CD4-positive, alpha-beta T cell treated with Interleukin-1 beta for 1 hour (primary cell): ENCODE measurements around the gene LMO1.

Source experiments
- DNase-seq, 2 donors: peaks; one replicate each; pipeline ENCODE4 v3.0.0-alpha.2; 2020 to 2022

The LMO1 gene

DNA sequence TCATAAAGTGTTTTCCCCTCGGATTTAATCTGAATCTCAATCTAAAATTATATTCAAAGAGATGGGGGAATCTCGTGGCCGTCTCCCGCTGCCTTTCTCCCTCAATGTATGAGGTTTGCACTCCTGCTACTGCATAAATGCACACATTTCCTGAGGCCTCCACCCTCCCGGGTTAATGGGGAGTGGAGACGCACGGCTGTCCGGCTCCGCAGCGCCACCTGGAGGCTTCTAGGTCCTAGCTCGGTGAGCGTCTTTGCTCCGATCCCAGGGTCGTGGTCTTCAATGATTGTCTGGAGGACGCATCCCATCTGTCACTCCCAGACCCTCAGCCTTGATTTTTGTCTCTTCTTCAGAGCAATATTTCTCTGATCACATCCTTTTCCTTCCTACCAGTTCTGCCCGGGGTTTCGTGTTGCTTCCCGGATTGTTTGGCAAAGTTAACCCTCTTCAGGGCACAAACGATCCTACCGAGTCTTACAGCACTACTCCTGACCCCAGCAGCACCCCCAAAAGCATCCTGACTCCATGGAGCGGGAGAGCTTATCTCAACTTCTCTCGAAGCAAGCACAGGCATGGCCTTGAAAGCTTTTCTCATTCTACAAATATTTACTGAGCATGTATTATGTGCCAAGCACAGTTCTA lies at the start of gene LMO1:
TSS of gene LMO1 (minus strand) at position 110 of the 642 bp plus-strand sequence. CDS start 516 bp downstream, outside the sequence.
- DNase-seq, result peak; percentile 57 to 62

DNA sequence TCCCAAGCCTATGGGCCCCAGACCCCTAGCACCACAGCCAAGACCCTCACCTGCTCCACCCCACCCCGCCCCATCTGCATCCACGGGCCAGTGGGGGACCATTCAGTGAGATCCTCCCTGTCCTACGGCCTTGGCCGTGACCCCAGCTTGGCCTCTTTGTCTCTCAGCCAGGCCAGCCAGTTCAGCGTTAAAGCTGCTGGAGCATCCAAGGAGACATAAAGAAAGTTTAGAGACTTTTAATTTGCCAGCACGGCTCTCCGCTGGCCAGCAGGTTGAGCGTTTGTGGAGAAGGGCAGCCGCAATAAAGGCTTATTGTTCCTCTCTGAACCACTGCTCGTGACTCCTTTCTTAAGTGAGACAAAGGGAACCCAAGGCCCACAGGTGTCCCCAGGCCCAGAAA lies 49.3 kb upstream of the LMO1 start:
- no peak for DNase-seq

DNA sequence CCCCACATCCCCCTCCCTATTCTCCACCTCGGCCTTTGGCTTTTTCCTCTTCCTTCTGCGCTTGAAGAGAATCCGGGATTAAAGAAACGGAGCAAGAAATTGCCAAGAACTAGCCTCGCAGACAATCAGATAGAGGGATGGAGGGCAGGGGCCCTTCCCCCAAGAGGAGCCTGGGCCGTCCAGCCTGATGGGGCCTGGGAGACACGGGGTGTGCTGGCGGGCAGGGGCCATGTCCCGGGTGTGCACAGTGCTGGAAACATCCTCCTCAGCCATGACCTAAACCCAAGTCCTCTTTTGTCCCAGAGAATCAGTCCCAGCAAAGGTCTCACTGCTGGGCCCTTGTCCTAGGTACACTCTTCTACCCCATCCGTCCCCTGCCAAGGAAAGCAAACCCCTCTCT lies 47.7 kb upstream of the LMO1 start:
- no peak for DNase-seq

GRCh38 chr11:8310743-8311298 lies 47.1 kb upstream of the LMO1 start:
- no peak for DNase-seq

DNA sequence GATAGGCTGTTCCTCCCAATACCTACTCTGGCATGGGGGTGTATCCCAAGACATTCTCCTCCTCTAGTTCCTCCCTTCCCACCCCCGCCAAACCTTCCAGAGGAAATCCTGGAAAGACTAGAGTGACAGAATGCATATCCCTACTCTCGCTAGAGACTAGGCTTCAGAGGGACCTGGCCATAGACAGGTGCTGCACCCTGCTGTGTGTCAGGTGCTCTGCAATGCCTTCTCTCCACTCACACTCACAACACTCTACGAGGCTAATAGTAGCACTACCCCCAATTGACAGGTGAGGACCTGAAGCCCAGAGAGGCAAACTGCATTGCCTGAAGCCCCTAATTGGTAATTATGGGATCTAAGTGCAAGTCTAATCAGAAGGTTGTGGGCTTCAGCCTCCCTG lies 46.2 kb upstream of the LMO1 start:
- DNase-seq, result no peak

DNA sequence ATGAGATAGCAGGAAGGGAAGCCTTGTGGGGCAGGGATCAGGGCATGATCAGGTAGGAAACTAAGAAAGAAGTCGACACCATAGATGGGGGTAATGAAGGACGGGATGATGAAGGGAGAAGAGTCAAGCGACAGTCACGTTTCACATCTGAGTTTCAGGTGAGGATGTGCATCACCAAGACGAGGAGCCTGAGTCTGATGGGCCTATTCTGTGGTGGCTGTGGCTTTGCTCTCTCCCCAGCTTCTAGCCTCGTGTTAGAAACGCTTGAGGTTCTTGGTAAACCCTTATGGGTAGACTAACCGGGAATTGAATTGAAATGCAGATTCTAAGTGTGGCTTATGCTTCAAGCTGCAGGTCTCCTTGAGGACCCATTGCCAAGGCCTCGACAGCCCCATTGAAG lies 45.6 kb upstream of the LMO1 start:
- no peak for DNase-seq

DNA sequence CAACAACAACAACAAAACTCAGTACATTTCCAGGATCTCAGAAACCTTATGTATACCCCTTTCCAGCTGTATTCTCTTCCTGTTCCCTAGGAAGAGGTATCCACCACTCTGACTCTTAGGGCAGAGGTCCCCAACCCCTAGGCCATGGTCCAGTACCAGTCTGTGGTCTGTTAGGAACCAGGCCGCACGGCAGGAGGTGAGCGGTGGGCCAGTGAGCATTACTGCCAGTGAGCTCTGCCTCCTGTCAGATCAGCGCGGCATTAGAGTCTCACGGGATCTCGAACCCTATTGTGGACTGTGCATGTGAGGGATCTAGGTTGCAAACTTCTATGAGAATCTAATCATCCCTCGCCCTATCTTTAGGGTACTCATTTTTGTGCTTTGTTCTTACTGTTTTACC lies 43.9 kb upstream of the LMO1 start:
- DNase-seq, result no peak

DNA sequence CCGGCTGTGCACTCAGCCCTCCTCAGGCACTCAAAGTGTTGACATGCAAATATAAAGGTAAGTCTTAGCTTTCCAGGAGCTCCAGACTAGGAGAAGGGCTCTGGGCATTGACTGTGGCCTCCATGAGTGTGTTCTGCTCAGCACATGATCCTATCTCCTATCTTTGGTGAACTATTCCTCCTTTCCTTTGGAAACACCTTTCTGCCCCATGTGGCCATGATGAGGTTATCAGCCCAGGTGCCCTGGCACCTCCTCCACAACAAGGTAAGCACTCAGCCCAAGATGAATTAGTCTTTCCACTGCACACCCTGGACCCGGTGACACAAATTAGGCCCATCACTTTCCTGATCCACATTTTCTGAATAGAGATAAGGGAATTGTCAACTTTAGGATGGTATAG lies 37.9 kb upstream of the LMO1 start:
- DNase-seq, result no peak

DNA sequence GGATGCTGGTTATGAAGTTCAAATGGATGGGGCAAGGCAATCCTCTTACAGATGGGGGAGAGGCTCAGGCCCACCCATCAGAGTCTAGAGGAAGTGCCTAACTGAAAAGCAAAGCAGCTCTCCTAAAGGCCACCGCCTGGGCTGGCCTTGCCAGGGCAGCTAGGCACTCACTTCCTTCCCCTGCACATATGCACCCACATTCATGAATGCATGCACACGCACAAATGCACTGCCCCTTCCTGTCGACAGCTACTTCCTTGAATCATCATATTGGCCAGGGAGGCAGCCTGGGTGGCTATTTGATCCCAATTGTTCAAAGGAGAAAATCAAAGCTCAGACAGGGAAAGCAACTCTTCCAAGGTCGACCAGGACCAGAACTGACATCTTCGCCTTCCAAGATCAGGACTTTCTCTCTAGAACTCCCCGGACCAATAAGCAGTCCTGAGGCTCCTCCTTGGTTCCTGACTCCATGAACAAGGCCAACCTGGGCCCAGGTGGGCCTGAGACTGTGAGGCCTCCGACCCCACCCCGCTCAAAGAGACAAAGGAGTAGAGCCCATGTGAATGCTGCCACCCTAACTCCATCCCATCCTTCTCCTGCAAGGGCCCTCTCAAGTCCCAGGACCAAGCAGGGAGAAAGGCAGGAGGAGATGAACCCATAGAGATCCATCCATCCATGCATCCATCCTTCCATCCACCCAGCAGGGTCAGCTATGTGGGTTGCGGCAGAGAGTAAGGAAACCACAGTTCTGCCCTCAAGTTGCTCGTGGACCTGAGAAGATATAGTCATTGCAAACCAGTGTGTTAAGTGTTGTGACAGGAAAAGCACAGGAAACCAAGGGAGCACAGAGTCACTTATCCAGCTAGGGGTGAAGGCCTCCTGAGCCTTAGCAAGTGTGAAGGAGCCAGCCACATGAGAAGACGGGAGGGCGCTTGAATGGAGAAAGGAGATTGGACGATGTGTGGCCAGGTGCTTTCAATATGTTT lies 35.4 kb upstream of the LMO1 start:
- DNase-seq, result no peak

GRCh38 chr11:8297781-8298440 lies 34.2 kb upstream of the LMO1 start:
- no peak for DNase-seq

DNA sequence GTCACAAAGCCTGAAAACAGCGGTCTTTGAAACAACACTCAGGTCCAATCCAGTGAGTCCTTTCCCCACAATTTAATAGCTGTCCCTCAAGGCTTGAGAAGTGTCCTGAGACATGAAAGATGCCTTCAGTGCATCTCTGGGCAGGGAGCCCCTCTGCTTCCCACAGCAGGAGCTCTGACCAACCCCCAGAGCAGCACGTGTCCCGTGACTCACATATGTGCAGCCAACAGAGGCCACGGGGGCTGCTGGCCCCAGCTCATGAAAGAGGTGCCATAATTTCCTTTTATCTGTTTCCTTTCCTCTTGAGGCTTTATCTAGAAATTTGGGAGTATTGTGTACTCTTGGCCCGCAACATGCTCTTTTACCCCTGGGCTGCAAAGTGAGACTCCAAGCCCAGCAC lies 33.2 kb upstream of the LMO1 start:
- DNase-seq, result no peak

- DNase-seq, result no peak
These were observed 32.5 kb upstream of the LMO1 start for GRCh38 chr11:8296038-8296649.

- DNase-seq, result no peak
These were observed 30.7 kb upstream of the LMO1 start for GRCh38 chr11:8294251-8294935.

DNA sequence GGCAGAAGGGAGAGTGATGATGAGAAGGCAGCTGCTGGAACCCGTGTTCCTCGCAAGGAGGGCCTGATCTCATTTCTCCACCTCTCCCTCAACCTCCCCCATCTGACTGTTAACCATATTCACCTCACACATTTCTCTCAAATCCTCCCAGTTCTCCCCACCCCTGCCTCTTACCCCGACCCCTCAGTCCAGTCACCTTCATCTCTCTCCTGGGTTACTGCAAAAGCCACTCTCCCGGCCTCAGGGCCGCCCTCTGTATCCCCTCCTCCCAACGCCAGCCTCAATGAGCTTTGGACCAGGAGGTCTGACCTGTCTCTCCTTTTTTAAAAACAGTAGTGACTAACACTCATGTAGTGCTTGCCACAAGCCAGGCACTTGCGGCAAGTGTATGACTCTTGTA lies 29.5 kb upstream of the LMO1 start:
- no peak for DNase-seq

DNA sequence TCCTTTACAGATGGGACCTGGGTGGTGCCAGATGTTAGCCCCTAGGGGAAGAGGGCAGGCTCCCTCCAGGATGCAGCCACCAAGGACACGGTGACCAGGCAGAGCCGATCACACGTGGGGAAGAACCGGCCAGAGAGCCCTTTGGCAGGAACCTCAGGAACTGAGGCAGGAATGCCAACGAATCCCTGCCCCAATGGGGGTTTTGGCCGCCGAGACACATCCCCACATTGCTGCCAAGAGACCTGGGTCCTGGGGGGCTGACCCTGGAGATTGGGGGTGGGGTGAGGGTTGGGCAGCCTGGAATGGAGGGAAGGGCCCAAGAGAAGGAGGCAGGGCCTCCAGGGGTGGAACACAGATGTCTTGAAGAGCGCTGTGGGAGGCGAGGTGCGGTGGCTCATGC lies 28.7 kb upstream of the LMO1 start:
- no peak for DNase-seq

DNA sequence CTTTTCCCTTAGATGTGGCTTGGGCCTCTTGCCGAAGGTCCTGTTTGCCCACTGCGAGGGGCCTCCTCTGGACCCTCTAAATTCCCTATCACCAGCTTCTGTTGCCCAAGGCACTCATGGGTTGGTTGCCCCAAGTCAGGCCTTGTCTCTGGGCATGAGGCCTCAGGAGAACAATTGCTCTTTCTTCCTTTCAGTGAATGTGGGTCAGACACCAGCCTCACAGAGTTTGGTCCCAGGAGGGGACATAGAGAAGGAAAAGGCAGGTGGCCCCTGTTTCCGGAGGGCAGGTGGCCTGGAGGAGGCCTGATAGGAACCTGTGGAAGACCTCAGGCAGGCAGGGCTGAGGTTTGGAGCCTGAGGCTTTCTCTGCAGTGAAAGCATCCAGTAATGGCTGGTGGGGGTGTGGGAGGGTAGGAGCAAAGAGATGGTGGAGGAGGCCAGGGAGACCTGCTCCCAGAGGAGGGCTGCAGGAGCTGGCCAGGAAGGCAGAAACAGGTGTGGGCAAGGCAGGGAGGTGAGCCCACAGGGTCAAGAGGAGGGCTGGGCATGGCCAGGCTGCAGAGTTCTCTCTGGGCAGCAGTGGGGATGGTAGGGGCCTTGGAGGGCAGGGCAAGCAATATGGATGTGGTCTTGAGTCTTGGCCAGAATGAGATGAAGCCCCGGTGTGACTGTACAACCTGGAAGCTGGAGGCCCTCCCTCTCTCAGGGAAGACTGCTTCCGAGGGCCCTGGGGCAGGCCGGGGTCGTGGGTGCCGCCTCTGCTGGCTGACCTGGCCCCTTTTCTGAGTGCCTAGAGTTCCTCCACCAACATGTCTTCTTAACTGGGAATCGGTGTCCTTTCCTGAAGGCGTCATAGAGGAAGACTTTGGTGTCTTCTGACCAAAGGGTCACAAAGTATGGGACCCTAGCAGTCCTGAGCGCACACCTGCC lies 28.0 kb upstream of the LMO1 start:
- no peak for DNase-seq

DNA sequence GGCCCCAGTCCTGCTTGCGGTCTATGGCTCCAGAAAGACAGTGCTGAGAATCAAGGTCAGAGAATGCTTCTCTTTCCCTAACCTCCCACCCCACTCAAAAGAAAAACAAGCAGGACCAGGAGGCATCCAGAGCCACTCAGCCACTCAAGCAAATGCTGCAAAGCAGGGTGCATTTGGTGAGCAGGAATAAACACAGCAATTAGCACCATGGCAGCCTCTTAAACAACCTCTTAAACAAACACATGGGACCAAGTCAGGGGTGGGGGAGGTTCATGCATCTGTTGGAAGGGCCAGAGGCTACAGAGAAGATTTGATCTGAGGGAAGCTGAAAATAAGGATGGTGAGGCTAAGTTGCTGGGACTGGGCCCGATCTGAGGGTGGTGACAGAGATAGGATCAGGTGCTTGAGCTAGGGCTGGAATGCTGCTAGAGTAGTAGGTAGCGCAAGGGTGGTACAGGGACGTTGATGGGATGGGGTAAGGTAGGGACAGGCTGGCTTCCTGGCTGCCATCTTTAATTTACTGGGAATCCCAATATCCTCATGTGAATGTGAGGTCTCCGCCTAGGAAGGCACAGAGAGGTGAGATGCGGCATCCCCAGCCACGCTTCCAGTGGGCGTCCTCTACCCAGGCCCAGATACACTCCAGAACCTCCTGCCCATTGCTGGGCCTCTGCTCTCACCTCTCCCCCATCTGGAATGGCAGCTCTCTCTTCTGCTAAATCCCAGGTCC lies 26.6 kb upstream of the LMO1 start:
- DNase-seq, result no peak

DNA sequence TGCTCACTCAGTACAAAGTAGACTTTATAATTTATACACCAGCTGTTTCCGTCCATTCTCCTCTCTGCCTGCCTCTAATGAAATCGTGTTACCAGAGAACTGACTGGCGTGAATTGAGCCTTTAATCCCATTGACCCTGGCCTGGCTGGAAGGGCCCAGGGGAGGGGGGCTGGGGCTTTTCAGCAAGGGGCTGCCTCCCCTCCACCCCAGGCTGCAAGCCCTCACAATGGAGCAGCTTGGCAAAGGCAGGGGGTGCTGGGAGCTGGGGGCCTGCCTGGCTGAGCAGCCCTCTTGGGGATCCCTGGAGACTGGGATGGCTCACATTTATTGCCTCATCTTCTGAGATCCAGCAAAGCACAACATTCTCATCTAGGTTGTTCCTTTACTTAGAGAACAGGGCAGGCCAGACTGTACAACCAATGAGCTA lies 25.8 kb upstream of the LMO1 start:
- no peak for DNase-seq

GRCh38 chr11:8288824-8289491 lies 25.3 kb upstream of the LMO1 start:
- no peak for DNase-seq
